ENCODE data around the gene WLS.

The WLS gene

DNA sequence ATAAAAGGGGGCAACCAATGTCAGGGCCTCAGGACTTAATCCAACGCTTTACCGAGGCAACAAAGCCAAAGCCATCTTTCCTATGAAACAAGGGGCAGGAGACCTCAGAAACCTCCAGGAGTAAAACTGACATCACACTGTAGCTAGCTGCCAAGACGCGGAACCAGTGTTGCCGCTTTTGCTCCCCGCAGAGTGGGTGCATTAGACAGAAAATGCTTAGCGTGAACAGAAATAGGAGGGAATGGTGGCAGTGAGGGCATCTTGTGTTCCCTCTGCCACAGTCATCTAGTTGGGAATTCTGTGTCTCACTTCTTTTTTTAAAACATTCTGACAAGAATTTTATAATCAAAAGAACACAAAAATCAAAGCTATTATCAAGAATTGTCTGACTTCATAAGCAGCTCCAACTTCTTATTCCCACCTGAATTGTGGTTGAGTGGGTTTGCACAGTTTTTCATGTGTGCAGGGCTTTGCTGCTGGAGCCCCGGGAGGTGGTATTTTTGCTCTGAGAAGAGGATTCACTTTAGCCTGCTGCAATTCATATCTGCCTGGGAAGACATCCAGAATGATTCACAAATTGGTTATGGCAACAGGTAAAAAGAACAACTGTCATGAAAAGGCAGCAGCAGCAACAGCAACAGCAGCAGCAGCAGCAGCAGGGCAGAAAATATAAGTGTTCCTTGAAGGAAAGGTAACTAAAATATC is 99.7 kb downstream of the WLS start:
- DNase-seq (ENCODE audit: low spot score): no peak

DNA sequence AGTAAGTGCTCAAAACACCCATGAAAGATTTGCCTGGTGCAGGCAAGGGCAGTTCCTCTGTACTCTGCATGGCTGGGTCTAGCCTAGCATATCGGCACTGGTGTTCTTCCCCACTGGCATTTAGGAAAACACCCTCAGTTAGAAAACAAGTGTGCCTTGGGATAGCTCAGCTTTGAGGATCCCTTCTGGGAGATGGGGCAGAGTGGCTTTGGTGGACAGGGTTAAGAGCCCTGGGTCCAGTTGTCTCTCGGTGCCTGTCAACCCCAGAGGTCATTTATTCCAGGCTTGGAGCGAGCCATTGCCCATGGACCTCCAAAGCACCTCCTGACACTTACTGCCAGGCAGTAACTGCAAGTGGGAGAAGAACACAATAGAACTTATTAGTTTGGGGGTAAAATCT is 101.1 kb downstream of the WLS start:
- DNase-seq (ENCODE audit: low spot score): no peak

GRCh38 chr1:68129536-68130250 is 102.6 kb downstream of the WLS start:
- DNase-seq (ENCODE audit: low spot score): no peak

GRCh38 chr1:68128820-68129219 is 103.5 kb downstream of the WLS start:
- DNase-seq (ENCODE audit: low spot score): no peak

- DNase-seq (ENCODE audit: low spot score): no peak
Measured at GRCh38 chr1:68128157-68128556, 104.2 kb downstream of the WLS start.

GRCh38 chr1:68121536-68121935 is 110.8 kb downstream of the WLS start:
- no peak for DNase-seq (ENCODE audit: low spot score)

GRCh38 chr1:68120136-68120791 is 112.1 kb downstream of the WLS start:
- DNase-seq (ENCODE audit: low spot score): peak; percentile 5

DNA sequence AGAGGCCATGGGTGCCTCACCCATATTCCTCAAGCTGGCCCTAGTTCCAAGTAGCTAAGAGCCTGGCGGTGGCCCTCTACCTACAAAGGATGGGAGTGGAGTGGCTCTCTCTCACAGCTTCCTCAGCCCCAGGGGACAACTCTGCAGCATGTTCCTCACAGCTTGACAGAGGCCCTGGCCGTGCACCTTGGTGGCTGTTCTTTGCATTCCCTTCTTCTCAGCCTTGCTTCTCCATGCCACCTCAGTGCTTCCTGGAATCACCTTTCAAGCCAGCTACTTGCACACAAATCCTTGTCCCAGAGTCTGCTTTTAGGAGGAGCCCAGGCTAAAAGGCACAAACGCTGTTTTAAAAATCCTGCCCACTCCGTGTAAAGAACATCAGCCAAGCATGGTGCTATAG is 112.9 kb downstream of the WLS start:
- no peak for DNase-seq (ENCODE audit: low spot score)

DNA sequence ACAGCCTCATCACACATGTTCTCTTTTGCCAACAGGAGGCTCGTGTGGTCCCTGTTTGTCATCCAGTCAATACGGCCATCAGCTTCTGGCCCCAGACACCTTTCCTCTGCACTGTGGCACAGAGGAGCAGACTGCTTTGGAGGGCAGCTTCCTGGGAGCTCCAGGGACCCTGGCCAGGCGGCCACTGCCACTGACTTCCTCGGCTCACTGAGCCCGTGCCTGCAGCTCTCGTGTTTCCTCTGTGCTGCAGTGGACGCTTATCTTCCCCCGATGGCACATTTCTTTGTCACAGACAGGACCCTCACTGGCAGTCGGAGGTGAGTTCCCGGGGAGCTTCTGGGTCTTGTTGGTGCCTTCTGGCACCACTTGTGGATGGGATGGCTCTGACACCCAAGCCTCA is 114.9 kb downstream of the WLS start:
- no peak for DNase-seq (ENCODE audit: low spot score)

DNA sequence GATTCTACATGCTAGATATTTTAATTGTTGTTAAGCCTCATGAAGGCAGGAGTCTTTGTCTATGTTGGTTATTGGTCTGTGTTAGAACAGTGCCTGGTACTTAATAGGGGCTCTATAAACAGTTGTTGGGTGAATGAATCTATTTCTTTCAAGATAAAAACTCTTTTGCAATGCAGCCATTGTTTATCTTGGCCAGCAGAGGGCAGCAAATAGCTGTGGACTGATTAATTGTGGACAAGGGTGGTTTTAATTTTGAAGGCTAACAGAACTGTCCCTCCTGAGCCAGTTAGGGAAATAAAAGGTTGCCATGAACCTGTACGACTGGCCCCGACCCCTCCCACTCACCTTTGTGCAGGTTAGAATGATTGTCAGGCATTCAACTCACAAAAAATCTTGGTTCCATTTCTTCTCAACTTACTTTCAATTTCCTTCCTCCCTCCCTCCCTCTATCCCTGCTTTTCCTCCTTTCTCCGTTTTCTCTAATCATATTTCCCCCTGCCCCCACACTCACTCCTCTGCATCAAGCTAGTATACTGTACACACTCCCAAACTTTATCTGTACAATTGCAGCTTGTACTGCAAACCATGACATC is 115.6 kb downstream of the WLS start:
- peak; percentile 23 for DNase-seq (ENCODE audit: low spot score)

- DNase-seq (ENCODE audit: low spot score): no peak
Measured at GRCh38 chr1:68115308-68115707, 117.0 kb downstream of the WLS start.

GRCh38 chr1:68113966-68114365 is 118.4 kb downstream of the WLS start:
- no peak for DNase-seq (ENCODE audit: low spot score)

- no peak for DNase-seq (ENCODE audit: low spot score)
Measured at GRCh38 chr1:68112835-68113243, 119.5 kb downstream of the WLS start.

DNA sequence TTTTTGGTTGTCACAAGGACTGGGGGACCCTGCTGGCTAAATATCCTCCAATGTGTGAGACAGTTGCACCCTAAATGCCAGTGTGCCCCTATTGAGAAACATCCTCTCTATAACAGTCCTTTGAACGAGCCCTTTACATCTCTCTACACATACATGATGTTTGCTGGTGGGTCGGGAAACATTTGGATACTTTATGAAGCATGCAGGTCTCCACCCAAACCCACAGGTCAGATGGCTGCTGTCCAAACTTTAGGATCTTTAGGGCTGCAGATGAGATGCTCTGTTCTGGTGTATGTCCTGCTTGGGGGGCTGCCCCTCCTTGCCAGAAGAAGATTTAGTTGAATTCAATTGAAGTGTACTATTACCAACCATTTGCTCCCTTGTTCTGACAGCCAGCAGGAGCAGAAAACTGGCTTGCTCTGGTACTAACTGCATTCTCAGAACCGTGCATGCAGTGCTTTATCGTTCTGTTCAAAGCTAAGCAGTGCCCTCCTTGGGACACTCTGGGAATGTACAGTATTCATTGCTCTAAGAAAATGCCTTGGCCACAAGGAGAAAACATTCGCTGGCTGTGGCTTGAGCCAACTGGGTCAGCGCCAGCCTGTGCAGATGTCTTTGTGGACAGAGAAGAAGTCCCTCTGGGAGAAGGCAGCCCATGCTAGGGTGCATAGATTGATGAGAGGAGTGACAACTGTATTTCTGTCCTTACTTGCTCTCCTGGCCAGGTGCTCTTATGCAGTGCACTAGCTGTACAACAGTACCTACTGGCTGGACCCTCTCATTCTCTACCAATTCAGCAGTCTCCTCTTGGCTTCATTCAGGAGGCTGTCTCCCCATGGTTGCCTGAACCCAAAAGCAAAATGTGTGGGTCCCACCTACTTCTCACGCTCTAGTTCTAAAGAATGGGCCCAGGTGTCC is 120.5 kb downstream of the WLS start:
- DNase-seq (ENCODE audit: low spot score): no peak

- no peak for DNase-seq (ENCODE audit: low spot score)
Measured at GRCh38 chr1:68107771-68108170, 124.6 kb downstream of the WLS start.

DNA sequence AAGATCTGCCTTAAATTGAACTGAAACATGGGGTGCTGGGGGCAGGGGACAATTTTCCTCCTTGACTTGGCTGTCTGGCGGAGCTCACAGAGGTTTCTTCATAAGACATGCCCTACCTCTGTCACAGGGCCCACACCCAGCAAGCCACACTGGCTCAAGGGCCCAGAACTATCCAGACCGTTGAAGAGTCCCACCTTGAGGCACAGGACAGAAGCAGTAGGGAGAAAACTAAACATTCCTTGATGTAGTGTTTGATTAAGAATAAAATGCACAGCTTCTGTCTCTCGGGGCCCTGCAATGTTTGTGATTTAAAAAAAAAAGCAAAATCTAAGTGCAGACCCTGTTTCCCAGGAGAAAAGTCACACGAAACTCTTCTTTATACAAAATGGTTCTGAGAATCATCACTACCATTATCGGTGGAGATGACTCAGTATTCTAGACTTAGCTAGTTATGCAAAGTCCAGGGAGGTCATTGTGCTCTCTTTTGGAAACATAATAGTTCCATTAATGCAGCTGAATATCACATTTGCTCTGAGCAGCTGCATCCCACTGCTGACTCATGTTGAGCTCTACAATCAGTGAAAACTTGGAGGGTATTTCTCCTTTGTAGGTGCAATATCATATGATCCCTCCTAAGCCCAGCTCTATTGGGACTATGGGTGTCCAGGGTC is 128.3 kb downstream of the WLS start:
- no peak for DNase-seq (ENCODE audit: low spot score)

- no peak for DNase-seq (ENCODE audit: low spot score)
Measured at GRCh38 chr1:68103011-68103545, 129.2 kb downstream of the WLS start.

DNA sequence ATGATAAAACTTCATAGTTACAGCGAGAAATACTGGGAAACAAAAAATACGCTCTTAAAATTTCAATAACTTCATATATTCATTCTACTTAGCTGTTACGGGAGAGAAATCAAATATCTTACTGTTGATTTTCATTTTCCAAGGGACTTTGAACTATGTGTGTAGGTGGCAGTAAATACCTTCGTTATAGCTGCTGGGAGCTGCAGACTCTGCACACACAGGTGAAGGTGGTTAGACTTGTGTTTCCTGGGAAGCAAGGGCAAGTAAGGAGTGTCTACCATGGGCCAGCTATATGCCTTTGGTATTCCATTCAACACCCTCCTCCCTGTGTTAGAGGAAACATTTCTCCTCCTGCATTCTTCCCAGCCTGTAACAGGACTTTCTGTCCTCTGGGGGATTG is 130.5 kb downstream of the WLS start:
- DNase-seq (ENCODE audit: low spot score): no peak

DNA sequence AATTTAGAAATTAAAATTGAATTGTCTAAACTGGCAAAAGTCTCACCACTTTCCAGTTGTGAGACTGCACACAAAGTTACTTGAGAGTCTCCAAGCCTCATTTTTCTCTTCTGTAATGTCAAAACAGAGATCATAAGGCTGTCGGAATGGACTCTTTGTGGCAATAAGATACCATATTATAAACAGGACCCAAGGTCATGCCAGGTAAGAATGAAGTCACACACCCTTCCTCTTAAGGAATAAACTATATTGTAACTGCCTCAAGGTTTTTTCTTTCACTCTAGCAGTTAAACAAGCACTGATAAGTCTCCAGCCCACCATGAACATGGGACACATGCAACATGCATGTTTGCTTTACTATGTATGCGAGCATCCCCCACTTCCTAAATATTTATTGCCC is 131.8 kb downstream of the WLS start:
- DNase-seq (ENCODE audit: low spot score): no peak

- DNase-seq (ENCODE audit: low spot score): no peak
Measured at GRCh38 chr1:68093737-68094136, 138.6 kb downstream of the WLS start.

GRCh38 chr1:68087184-68087583 is 145.1 kb downstream of the WLS start:
- DNase-seq (ENCODE audit: low spot score): no peak
